GM23338 (cell line): ENCODE measurements around the gene RBM34. TPM values are rescaled to one million over a fixed set of nuclear protein-coding genes. Genes with fewer than 3 reads are reported as not detected.

Experiments
- ATAC-seq: fragments of 200-7000 bp; cut with Tn5 transposase; 3 replicates; pipeline ENCODE4 v1.9.1; 2020
- DNase-seq: peaks from one replicate; pipeline ENCODE4 v3.0.0-alpha.2; 2015; ENCODE audit warnings: low spot score
- H2AFZ ChIP-seq: fragments of 200-600 bp; sonication (generic); 2 replicates; pipeline ENCODE4 v1.8.0; 2016; ENCODE audit warnings: antibody characterized with exemption, mild to moderate bottlenecking, moderate library complexity
- H3F3A ChIP-seq: fragments of 200-600 bp; sonication (generic); replicated peaks from 2 replicates; pipeline ENCODE4 v1.8.0; 2017; ENCODE audit warnings: antibody characterized with exemption, mixed run types, low read depth
- H3K27ac ChIP-seq: fragments of 200-600 bp; sonication (generic); 2 replicates; pipeline ENCODE4 v1.6.1; 2016; ENCODE audit warnings: low read depth
- H3K27me3 ChIP-seq: fragments of 200-600 bp; sonication (generic); 2 replicates; pipeline ENCODE4 v1.8.0; 2016; ENCODE audit warnings: mild to moderate bottlenecking, mixed run types, moderate library complexity; ENCODE audit not compliant: insufficient read depth
- H3K36me3 ChIP-seq: fragments of 200-600 bp; sonication (generic); 2 replicates; pipeline ENCODE4 v1.8.0; 2016; ENCODE audit warnings: mild to moderate bottlenecking; ENCODE audit not compliant: insufficient read depth
- H3K4me1 ChIP-seq: fragments of 200-600 bp; sonication (generic); 2 replicates; pipeline ENCODE4 v1.8.0; 2016; ENCODE audit warnings: mild to moderate bottlenecking, moderate library complexity; ENCODE audit not compliant: insufficient read depth
- H3K4me2 ChIP-seq: fragments of 200-600 bp; sonication (generic); 2 replicates; pipeline ENCODE4 v1.7.1; 2017; ENCODE audit warnings: mixed run types
- H3K4me3 ChIP-seq: fragments of 200-600 bp; sonication (generic); 2 replicates; pipeline ENCODE4 v1.6.1; 2016; ENCODE audit warnings: mixed run types
- H3K79me2 ChIP-seq: fragments of 200-600 bp; sonication (generic); replicated peaks from 2 replicates; pipeline ENCODE4 v1.8.0; 2017; ENCODE audit warnings: mild to moderate bottlenecking; ENCODE audit not compliant: insufficient read depth
- H3K9me2 ChIP-seq: fragments of 200-600 bp; sonication (generic); 2 replicates; pipeline ENCODE4 v1.8.0; 2017; ENCODE audit not compliant: insufficient read depth
- H4K20me1 ChIP-seq: fragments of 200-600 bp; sonication (generic); replicated peaks from 2 replicates; pipeline ENCODE4 v1.8.0; 2017; ENCODE audit warnings: mild to moderate bottlenecking; ENCODE audit not compliant: insufficient read depth
- H3K27ac Mint-ChIP-seq: 2 replicates; pipeline ENCODE4 v1.8.0; 2020; ENCODE audit warnings: inconsistent platforms, mild to moderate bottlenecking, moderate library complexity, mixed read lengths
- H3K27me3 Mint-ChIP-seq: 3 replicates; pipeline ENCODE4 v1.8.0; 2022; ENCODE audit warnings: low read depth, mild to moderate bottlenecking, moderate library complexity, mixed read lengths, inconsistent platforms; ENCODE audit not compliant: insufficient read depth, poor library complexity
- H3K36me3 Mint-ChIP-seq: 3 replicates; pipeline ENCODE4 v1.8.0; 2021; ENCODE audit warnings: low read depth, mild to moderate bottlenecking, inconsistent platforms, moderate library complexity, mixed read lengths
- H3K4me1 Mint-ChIP-seq: 3 replicates; pipeline ENCODE4 v1.8.0; 2020; ENCODE audit warnings: mild to moderate bottlenecking, inconsistent platforms, mixed read lengths
- H3K4me3 Mint-ChIP-seq: 3 replicates; pipeline ENCODE4 v1.8.0; 2021; ENCODE audit warnings: moderate library complexity, mild to moderate bottlenecking, inconsistent platforms, mixed read lengths
- H3K9me3 Mint-ChIP-seq: 3 replicates; pipeline ENCODE4 v1.8.0; 2020; ENCODE audit warnings: moderate library complexity, mild to moderate bottlenecking, inconsistent platforms, mixed read lengths
- CREB1 ChIP-seq: fragments of 250-450 bp; sonication (Bioruptor Pico); IDR thresholded peaks from 2 replicates; pipeline ENCODE4 v1.5.0; 2020; ENCODE audit warnings: low read depth, mild to moderate bottlenecking, moderate library complexity
- CTCF ChIP-seq, 2 experiments: fragments of 200-600 bp in 1 of 2; sonication (generic) in 1 of 2; conservative IDR thresholded peaks; 2 replicates each; pipeline versions ENCODE4 v1.5.1 to v1.6.1; 2016 to 2017; ENCODE audit warnings: antibody characterized with exemption in 2 of 2, low read depth in 2 of 2, mild to moderate bottlenecking in 2 of 2, moderate library complexity in 1 of 2
- EZH2 ChIP-seq: fragments of 200-600 bp; sonication (generic); IDR thresholded peaks from one replicate; pipeline ENCODE4 v1.8.0; 2017; ENCODE audit warnings: antibody characterized with exemption, mild to moderate bottlenecking, low read depth; ENCODE audit not compliant: unreplicated experiment
- EZH2phosphoT487 ChIP-seq: fragments of 200-600 bp; sonication (generic); IDR thresholded peaks from one replicate; pipeline ENCODE4 v1.8.1; 2018; ENCODE audit warnings: antibody characterized with exemption; ENCODE audit not compliant: unreplicated experiment
- NANOG ChIP-seq: IDR thresholded peaks from 2 replicates; pipeline ENCODE4 v1.6.1; 2016; ENCODE audit warnings: antibody characterized with exemption, borderline replicate concordance
- POLR2AphosphoS5 ChIP-seq: IDR thresholded peaks from 2 replicates; pipeline ENCODE4 v1.6.1; 2016; ENCODE audit warnings: antibody characterized with exemption, low read depth
- REST ChIP-seq: IDR thresholded peaks from one replicate; pipeline ENCODE4 v1.6.1; 2018; ENCODE audit warnings: antibody characterized with exemption; ENCODE audit not compliant: unreplicated experiment
- STAT1 ChIP-seq: IDR thresholded peaks from one replicate; pipeline ENCODE4 v1.6.1; 2016; ENCODE audit warnings: antibody characterized with exemption; ENCODE audit not compliant: unreplicated experiment
- ZNF114 ChIP-seq: fragments of 250-450 bp; sonication (Bioruptor Pico); IDR thresholded peaks from 2 replicates; pipeline ENCODE4 v1.5.0; 2020; ENCODE audit warnings: mild to moderate bottlenecking, moderate library complexity
- ZNF331 ChIP-seq: fragments of 250-450 bp; sonication (Bioruptor Pico); IDR thresholded peaks from 2 replicates; pipeline ENCODE4 v1.5.0; 2020; ENCODE audit warnings: low read depth, mild to moderate bottlenecking, moderate library complexity
- polyA plus RNA-seq: library from polyadenylated mRNA; unstranded; fragments of >200 nt; fragmentation: Nextera tagmentation; extraction: Ambion mirVana; gene quantifications from 2 replicates; pipeline ENCODE4 v1.2.1, GENCODE V29; 2016
- total RNA-seq: library from RNA; depleted of rRNA; stranded (reverse); fragments of >200 nt; shearing (Covaris generic); gene quantifications from 2 replicates; pipeline ENCODE4 v1.2.3, GENCODE V29; 2014
- TF ChIP-seq, protein P1 (sequence below): IDR thresholded peaks from 2 replicates; pipeline ENCODE4 v1.6.1; 2016; ENCODE audit warnings: antibody characterized with exemption

Gene RBM34
- total and polyA plus RNA-seq, 2 experiments from 2014 or later = 51.8 to 177 TPM

GRCh38 chr1:235161685-235162327 lies 756 bp upstream of the RBM34 start:
- peaks cover 34% of the 10 kb centered on the region for H3K79me2 ChIP-seq
- no peaks in the 10 kb centered on the region for H3K9me3 Mint-ChIP-seq
- ATAC-seq (peak; percentile 38), DNase-seq (peak; percentile 26)
- H3K4me1 ChIP-seq = peaks cover 8% of the 10 kb centered on the region; the same call in 1 of the 2 replicates
- H3K36me3 Mint-ChIP-seq = peaks cover 16% of the 10 kb centered on the region; the same call in 2 of the 3 replicates
- H3K36me3 ChIP-seq = peaks cover 20% of the 10 kb centered on the region
- H3K4me2 ChIP-seq = peak overlapping the region; percentile 85
- H3K27ac ChIP-seq = peak overlapping the region; percentile 22
- H3K4me3 ChIP-seq = peak overlapping the region; percentile 77
- no peaks in the 10 kb centered on the region for H3K27me3 ChIP-seq
- peaks cover 13% of the 10 kb centered on the region; the same call in 1 of the 2 replicates for H4K20me1 ChIP-seq
- H3K4me3 Mint-ChIP-seq = peak overlapping the region; percentile 95
- H3K4me1 Mint-ChIP-seq = peaks cover 6% of the 10 kb centered on the region; the same call in 2 of the 3 replicates
- peak overlapping the region; percentile 40; the same call in 1 of the 2 replicates for H2AFZ ChIP-seq
- H3K9me2 ChIP-seq = no peaks in the 10 kb centered on the region
- H3F3A ChIP-seq = no peaks in the 10 kb centered on the region; the same call in 1 of the 2 replicates
- H3K27ac Mint-ChIP-seq = peak overlapping the region; percentile 95
- no peak for TF ChIP-seq CTCF (conservative IDR thresholded peaks at IDR 0.05; ENCODE audit: low read depth in 2 of 2)
- peaks cover 11% of the 10 kb centered on the region for H3K27me3 Mint-ChIP-seq

GRCh38 chr1:235160383-235160956 lies 580 bp downstream of the RBM34 start:
- H3K36me3 ChIP-seq = peaks cover 23% of the 10 kb centered on the region
- peaks cover 43% of the 10 kb centered on the region for H3K79me2 ChIP-seq
- peaks cover 8% of the 10 kb centered on the region; the same call in 1 of the 2 replicates for H3K4me1 ChIP-seq
- no peaks in the 10 kb centered on the region for H3K9me2 ChIP-seq
- peak overlapping the region; percentile 69; the same call in 1 of the 2 replicates for H2AFZ ChIP-seq
- peak; percentile 21; the same call in 2 of the 3 replicates for ATAC-seq
- DNase-seq = peak; percentile 52
- H3F3A ChIP-seq = no peaks in the 10 kb centered on the region; the same call in 1 of the 2 replicates
- peaks cover 9% of the 10 kb centered on the region for H3K27me3 Mint-ChIP-seq
- peaks cover 16% of the 10 kb centered on the region; the same call in 2 of the 3 replicates for H3K36me3 Mint-ChIP-seq
- peaks cover 13% of the 10 kb centered on the region; the same call in 1 of the 2 replicates for H4K20me1 ChIP-seq
- H3K27ac ChIP-seq = peak overlapping the region; percentile 22; the same call in 1 of the 2 replicates
- H3K27me3 ChIP-seq = no peaks in the 10 kb centered on the region
- peak overlapping the region; percentile 85 for H3K4me2 ChIP-seq
- peak overlapping the region; percentile 77 for H3K4me3 ChIP-seq
- peak overlapping the region; percentile 95 for H3K27ac Mint-ChIP-seq
- peak overlapping the region; percentile 95 for H3K4me3 Mint-ChIP-seq
- no peaks in the 10 kb centered on the region for H3K9me3 Mint-ChIP-seq
- H3K4me1 Mint-ChIP-seq = peaks cover 6% of the 10 kb centered on the region; the same call in 2 of the 3 replicates
- no peak for TF ChIP-seq EZH2
- no peak for TF ChIP-seq NANOG
- no peak for TF ChIP-seq STAT1
- TF ChIP-seq REST = no peak
- no peak for TF ChIP-seq CREB1 (CRISPR knock-in tag)
- no peak for TF ChIP-seq POLR2AphosphoS5
- TF ChIP-seq, protein P1, sequence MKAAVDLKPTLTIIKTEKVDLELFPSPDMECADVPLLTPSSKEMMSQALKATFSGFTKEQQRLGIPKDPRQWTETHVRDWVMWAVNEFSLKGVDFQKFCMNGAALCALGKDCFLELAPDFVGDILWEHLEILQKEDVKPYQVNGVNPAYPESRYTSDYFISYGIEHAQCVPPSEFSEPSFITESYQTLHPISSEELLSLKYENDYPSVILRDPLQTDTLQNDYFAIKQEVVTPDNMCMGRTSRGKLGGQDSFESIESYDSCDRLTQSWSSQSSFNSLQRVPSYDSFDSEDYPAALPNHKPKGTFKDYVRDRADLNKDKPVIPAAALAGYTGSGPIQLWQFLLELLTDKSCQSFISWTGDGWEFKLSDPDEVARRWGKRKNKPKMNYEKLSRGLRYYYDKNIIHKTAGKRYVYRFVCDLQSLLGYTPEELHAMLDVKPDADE = no peak
- TF ChIP-seq ZNF114 (CRISPR knock-in tag) = no peak
- no peak for TF ChIP-seq EZH2phosphoT487
- no peak for TF ChIP-seq ZNF331 (CRISPR knock-in tag)
